H9 (cell line): ENCODE data around the gene ELAC1. TPM values are rescaled to one million over a fixed set of nuclear protein-coding genes. Genes with fewer than 3 reads are reported as not detected.

Experiments
- DNase-seq: peaks from one replicate; pipeline ENCODE4 v3.0.0-alpha.2; 2017
- H2AFZ ChIP-seq: one replicate; pipeline ENCODE4 v1.6.1; 2013; ENCODE audit warnings: mild to moderate bottlenecking, low read length, control low read depth, moderate library complexity
- H2AK5ac ChIP-seq: 2 replicates; pipeline ENCODE4 v1.6.1; 2013; ENCODE audit warnings: low read length, control low read depth, mixed read lengths; ENCODE audit not compliant: insufficient read length
- H2BK120ac ChIP-seq: one replicate; pipeline ENCODE4 v1.6.1; 2013; ENCODE audit warnings: low read depth, mild to moderate bottlenecking, low read length, control low read depth, inconsistent platforms; ENCODE audit not compliant: poor library complexity, severe bottlenecking
- H2BK12ac ChIP-seq: 2 replicates; pipeline ENCODE4 v1.6.1; 2013; ENCODE audit warnings: low read length, control low read depth, mixed read lengths, low read depth; ENCODE audit not compliant: insufficient read length
- H2BK15ac ChIP-seq: 2 replicates; pipeline ENCODE4 v1.6.1; 2013; ENCODE audit warnings: low read depth, low read length, control low read depth
- H2BK20ac ChIP-seq: one replicate; pipeline ENCODE4 v1.6.1; 2013; ENCODE audit warnings: low read depth, mild to moderate bottlenecking, low read length, control low read depth, inconsistent platforms; ENCODE audit not compliant: poor library complexity, severe bottlenecking
- H2BK5ac ChIP-seq: 2 replicates; pipeline ENCODE4 v1.6.1; 2013; ENCODE audit warnings: low read length, control low read depth, mixed read lengths; ENCODE audit not compliant: insufficient read length
- H3K14ac ChIP-seq: 2 replicates; pipeline ENCODE4 v1.6.1; 2013; ENCODE audit warnings: low read length, control low read depth; ENCODE audit not compliant: insufficient read depth
- H3K18ac ChIP-seq: 2 replicates; pipeline ENCODE4 v1.6.1; 2013; ENCODE audit warnings: low read depth, mild to moderate bottlenecking, mixed read lengths, low read length, control low read depth; ENCODE audit not compliant: insufficient read length
- H3K23ac ChIP-seq: 2 replicates; pipeline ENCODE4 v1.6.1; 2013; ENCODE audit warnings: low read length, control low read depth, mixed read lengths, low read depth; ENCODE audit not compliant: insufficient read length
- H3K23me2 ChIP-seq: 2 replicates; pipeline ENCODE4 v1.6.1; 2013; ENCODE audit warnings: low read depth, mild to moderate bottlenecking, mixed read lengths, low read length, control low read depth; ENCODE audit not compliant: insufficient read length, poor library complexity, severe bottlenecking
- H3K27ac ChIP-seq: 2 replicates; pipeline ENCODE4 v1.5.1; 2013; ENCODE audit warnings: low read length, control low read depth, mixed read lengths, low read depth; ENCODE audit not compliant: insufficient read length
- H3K27me3 ChIP-seq: 2 replicates; pipeline ENCODE4 v1.6.1; 2013; ENCODE audit warnings: low read length, control low read depth, inconsistent platforms; ENCODE audit not compliant: insufficient read depth
- H3K4ac ChIP-seq: 2 replicates; pipeline ENCODE4 v1.6.1; 2013; ENCODE audit warnings: low read depth, mild to moderate bottlenecking, control low read depth, inconsistent platforms, low read length, moderate library complexity
- H3K4me1 ChIP-seq: 2 replicates; pipeline ENCODE4 v1.6.1; 2013; ENCODE audit warnings: low read length, control low read depth, inconsistent platforms; ENCODE audit not compliant: insufficient read depth
- H3K4me2 ChIP-seq: 2 replicates; pipeline ENCODE4 v1.6.1; 2013; ENCODE audit warnings: low read length, control low read depth, mixed read lengths; ENCODE audit not compliant: insufficient read length, insufficient read depth
- H3K56ac ChIP-seq: 2 replicates; pipeline ENCODE4 v1.6.1; 2013; ENCODE audit warnings: low read depth, mild to moderate bottlenecking, mixed read lengths, low read length, control low read depth; ENCODE audit not compliant: insufficient read length
- H3K79me1 ChIP-seq: 2 replicates; pipeline ENCODE4 v1.6.1; 2013; ENCODE audit warnings: low read depth, mild to moderate bottlenecking, moderate library complexity, low read length, control low read depth, inconsistent platforms; ENCODE audit not compliant: insufficient read depth, poor library complexity, severe bottlenecking
- H3K79me2 ChIP-seq: 2 replicates; pipeline ENCODE4 v1.6.1; 2013; ENCODE audit warnings: low read length, control low read depth, inconsistent platforms; ENCODE audit not compliant: insufficient read depth
- H3K9ac ChIP-seq: 2 replicates; pipeline ENCODE4 v1.6.1; 2013; ENCODE audit warnings: low read length, control low read depth, mixed read lengths; ENCODE audit not compliant: insufficient read length; ENCODE audit errors: extremely low read depth
- H3K9me3 ChIP-seq: one replicate; pipeline ENCODE4 v1.6.1; 2013; ENCODE audit warnings: low read depth, low read length, inconsistent platforms; ENCODE audit not compliant: control insufficient read depth
- H3T11ph ChIP-seq: one replicate; pipeline ENCODE4 v1.6.1; 2013; ENCODE audit warnings: mild to moderate bottlenecking, low read length, control low read depth, inconsistent platforms
- H4K20me1 ChIP-seq: one replicate; pipeline ENCODE4 v1.6.1; 2013; ENCODE audit not compliant: control insufficient read depth, insufficient read length, insufficient read depth
- H4K5ac ChIP-seq: 2 replicates; pipeline ENCODE4 v1.6.1; 2013; ENCODE audit warnings: low read depth, mild to moderate bottlenecking, mixed read lengths, low read length, control low read depth; ENCODE audit not compliant: insufficient read length
- H4K8ac ChIP-seq: replicated peaks from 2 replicates; pipeline ENCODE4 v1.6.1; 2013; ENCODE audit warnings: low read length, control low read depth, mixed read lengths, low read depth; ENCODE audit not compliant: insufficient read length
- H4K91ac ChIP-seq: 2 replicates; pipeline ENCODE4 v1.6.1; 2013; ENCODE audit warnings: low read depth, mild to moderate bottlenecking, moderate library complexity, mixed read lengths, low read length, control low read depth; ENCODE audit not compliant: insufficient read length
- H3K27ac Mint-ChIP-seq, 3 experiments: 2 replicates in 2 of 3; 3 replicates in 1 of 3; pipeline ENCODE4 v1.8.0; 2020 to 2021; ENCODE audit warnings: mixed read lengths in 3 of 3, mild to moderate bottlenecking in 1 of 3, moderate library complexity in 1 of 3
- H3K27me3 Mint-ChIP-seq: 2 replicates; pipeline ENCODE4 v1.8.0; 2021; ENCODE audit warnings: low read depth, mild to moderate bottlenecking, moderate library complexity, mixed read lengths
- H3K36me3 Mint-ChIP-seq, 3 experiments: 2 replicates in 2 of 3; 3 replicates in 1 of 3; pipeline ENCODE4 v1.8.0; 2020 to 2021; ENCODE audit warnings: low read depth in 3 of 3, mixed read lengths in 3 of 3; ENCODE audit not compliant: insufficient read depth in 1 of 3
- H3K4me1 Mint-ChIP-seq, 2 experiments: 2 replicates each; pipeline ENCODE4 v1.8.0; 2020; ENCODE audit warnings: mixed read lengths in 2 of 2
- H3K4me3 Mint-ChIP-seq, 2 experiments: 2 replicates in 1 of 2; 3 replicates in 1 of 2; pipeline ENCODE4 v1.8.0; 2020 to 2021; ENCODE audit warnings: mild to moderate bottlenecking in 2 of 2, mixed read lengths in 2 of 2, moderate library complexity in 1 of 2
- H3K9me3 Mint-ChIP-seq, 2 experiments: 2 replicates in 1 of 2; 3 replicates in 1 of 2; pipeline ENCODE4 v1.8.0; 2020; ENCODE audit warnings: mild to moderate bottlenecking in 2 of 2, mixed read lengths in 2 of 2, moderate library complexity in 1 of 2
- WGBS: extraction: QIAGEN DNeasy Blood & Tissue Kit; methylation state at CpG from one replicate; pipeline ENCODE4 v1.1.7; 2013; ENCODE audit warnings: missing lambda C conversion rate, low lambda C conversion rate, mixed read lengths; ENCODE audit not compliant: insufficient read length; ENCODE audit errors: extremely low coverage; 5-methylcytosine and 5-hydroxymethylcytosine counted together
- total RNA-seq: library from RNA; stranded (reverse); gene quantifications from 2 replicates; pipeline ENCODE4 v1.2.1, GENCODE V29; 2021
- TF ChIP-seq, protein P1 (sequence below): fragments of 200-600 bp; sonication (generic); conservative IDR thresholded peaks from 3 replicates; pipeline ENCODE4 v1.8.0; 2021; ENCODE audit warnings: antibody characterized with exemption, mild to moderate bottlenecking

The ELAC1 gene
- total RNA-seq, 1 experiment from 2014 or later: 5.7 TPM

DNA sequence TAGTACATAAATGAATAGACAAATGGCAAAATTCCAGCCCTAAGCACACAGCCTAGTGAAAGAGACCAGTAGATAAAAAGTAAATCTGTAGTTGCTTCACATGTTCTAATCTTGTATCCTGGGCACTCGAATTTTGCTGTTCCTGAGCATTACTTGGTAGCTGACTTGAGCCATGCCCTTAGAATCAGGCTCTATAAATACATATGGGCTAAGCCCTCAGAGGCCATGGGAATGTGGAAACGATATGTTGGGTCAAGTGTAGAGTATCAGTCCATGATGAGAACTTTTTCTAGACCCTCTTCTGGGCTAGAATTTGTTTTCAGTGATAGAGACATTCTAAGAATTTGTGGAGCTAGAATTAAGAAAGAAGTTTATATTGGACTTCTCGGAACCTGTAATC lies 21.9 kb downstream of the ELAC1 start:
- TF ChIP-seq, protein P1, sequence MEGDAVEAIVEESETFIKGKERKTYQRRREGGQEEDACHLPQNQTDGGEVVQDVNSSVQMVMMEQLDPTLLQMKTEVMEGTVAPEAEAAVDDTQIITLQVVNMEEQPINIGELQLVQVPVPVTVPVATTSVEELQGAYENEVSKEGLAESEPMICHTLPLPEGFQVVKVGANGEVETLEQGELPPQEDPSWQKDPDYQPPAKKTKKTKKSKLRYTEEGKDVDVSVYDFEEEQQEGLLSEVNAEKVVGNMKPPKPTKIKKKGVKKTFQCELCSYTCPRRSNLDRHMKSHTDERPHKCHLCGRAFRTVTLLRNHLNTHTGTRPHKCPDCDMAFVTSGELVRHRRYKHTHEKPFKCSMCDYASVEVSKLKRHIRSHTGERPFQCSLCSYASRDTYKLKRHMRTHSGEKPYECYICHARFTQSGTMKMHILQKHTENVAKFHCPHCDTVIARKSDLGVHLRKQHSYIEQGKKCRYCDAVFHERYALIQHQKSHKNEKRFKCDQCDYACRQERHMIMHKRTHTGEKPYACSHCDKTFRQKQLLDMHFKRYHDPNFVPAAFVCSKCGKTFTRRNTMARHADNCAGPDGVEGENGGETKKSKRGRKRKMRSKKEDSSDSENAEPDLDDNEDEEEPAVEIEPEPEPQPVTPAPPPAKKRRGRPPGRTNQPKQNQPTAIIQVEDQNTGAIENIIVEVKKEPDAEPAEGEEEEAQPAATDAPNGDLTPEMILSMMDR: no peak
- H4K5ac ChIP-seq: no peak overlapping the region
- H3K27ac ChIP-seq: no peak overlapping the region
- H3T11ph ChIP-seq: no peak overlapping the region
- no peak overlapping the region for H3K14ac ChIP-seq
- no peak overlapping the region for H3K18ac ChIP-seq
- Mint-ChIP-seq H3K27ac (no peak overlapping the region), H3K9me3 (no peaks in the 10 kb centered on the region), H3K4me1 (peaks cover 11 to 22% of the 10 kb centered on the region in 2 experiments), H3K36me3 (peaks cover 0 to 5% (median 2%) of the 10 kb centered on the region in 3 experiments; a peak in 3 of 7 replicates), H3K27me3 (no peaks in the 10 kb centered on the region), H3K4me3 (no peak overlapping the region)
- DNase-seq: no peak
- no peak overlapping the region for H2BK12ac ChIP-seq
- H4K8ac ChIP-seq: no peak overlapping the region
- H2BK120ac ChIP-seq: no peak overlapping the region
- no peak overlapping the region for H2BK5ac ChIP-seq
- H3K4me1 ChIP-seq: no peaks in the 10 kb centered on the region; the same call in 1 of the 2 replicates
- H4K20me1 ChIP-seq: no peaks in the 10 kb centered on the region
- no peak overlapping the region for H3K4me2 ChIP-seq
- no peaks in the 10 kb centered on the region for H3K23me2 ChIP-seq
- H3K23ac ChIP-seq: no peak overlapping the region
- H3K9me3 ChIP-seq: no peaks in the 10 kb centered on the region
- no CpG with 5 or more reads among the region's 3 CpGs for WGBS
- H2BK20ac ChIP-seq: no peak overlapping the region
- no peaks in the 10 kb centered on the region for H3K79me1 ChIP-seq
- no peaks in the 10 kb centered on the region for H3K79me2 ChIP-seq
- no peak overlapping the region for H3K4ac ChIP-seq
- H2AFZ ChIP-seq: no peak overlapping the region
- no peak overlapping the region for H4K91ac ChIP-seq
- H2BK15ac ChIP-seq: no peak overlapping the region
- H2AK5ac ChIP-seq: no peak overlapping the region
- H3K27me3 ChIP-seq: no peaks in the 10 kb centered on the region
- H3K9ac ChIP-seq: no peak overlapping the region
- H3K56ac ChIP-seq: no peak overlapping the region
